GM12875 (cell line): ENCODE data around the gene C19orf67.

Experiments used
- H3K4me3 ChIP-seq: one replicate; pipeline ENCODE4 v1.5.1; 2011; ENCODE audit warnings: low read depth, low read length, control low read depth
- CTCF ChIP-seq: IDR thresholded peaks from 2 replicates; pipeline ENCODE4 v1.5.1; 2011; ENCODE audit warnings: low read depth, mild to moderate bottlenecking, control low read depth, inconsistent platforms, low read length, moderate library complexity, borderline replicate concordance; ENCODE audit not compliant: insufficient read depth

Gene C19orf67

GRCh38 chr19:14061081-14061749 lies 24.4 kb downstream of the C19orf67 start:
- no peak overlapping the region for H3K4me3 ChIP-seq
- TF ChIP-seq CTCF, result no peak

- H3K4me3 ChIP-seq, result no peak overlapping the region
- TF ChIP-seq CTCF, result no peak
These were observed 25.9 kb downstream of the C19orf67 start for GRCh38 chr19:14059652-14060155.

- H3K4me3 ChIP-seq, result no peak overlapping the region
- TF ChIP-seq CTCF, result peak; percentile 95
These were observed 26.5 kb downstream of the C19orf67 start for GRCh38 chr19:14059093-14059480.

- H3K4me3 ChIP-seq, result no peak overlapping the region
- no peak for TF ChIP-seq CTCF
These were observed 27.1 kb downstream of the C19orf67 start for GRCh38 chr19:14058182-14059092.

- TF ChIP-seq CTCF, result no peak
- no peak overlapping the region for H3K4me3 ChIP-seq
These were observed 28.7 kb downstream of the C19orf67 start for GRCh38 chr19:14056741-14057356.

GRCh38 chr19:14056069-14056666 lies 29.4 kb downstream of the C19orf67 start:
- no peak overlapping the region for H3K4me3 ChIP-seq
- no peak for TF ChIP-seq CTCF
